GM12878 (cell line): ENCODE measurements around the gene NEK7. TPM values are rescaled to one million over a fixed set of nuclear protein-coding genes. Genes with fewer than 3 reads are reported as not detected.

Experiments
- ATAC-seq: fragments of 200-7000 bp; cut with Tn5 transposase; 3 replicates; pipeline ENCODE4 v1.9.1; 2020; ENCODE audit warnings: mild to moderate bottlenecking, moderate library complexity
- BruUV-seq: library from RNA; stranded (reverse); fragments of 400-500 nt; replicated peaks from 2 replicates; lab custom pipeline; 2021; lab: Mats Ljungman, UMichigan
- CTCF ChIA-PET: fragments of 300-600 bp; sonication (Branson Sonifier 250); formaldehyde crosslinking; extraction: SDS; loops from one replicate; lab custom pipeline; 2021; ENCODE audit warnings: inconsistent platforms; lab: Yijun Ruan, JAX
- POLR2A ChIA-PET: fragments of 350-600 bp; formaldehyde crosslinking; extraction: SDS; loops from one replicate; lab custom pipeline; 2021; ENCODE audit warnings: inconsistent platforms; lab: Charles Lee
- RAD21 ChIA-PET: fragments of 300-600 bp; sonication (Branson Sonifier 250); formaldehyde crosslinking; loops from one replicate; lab custom pipeline; 2023; ENCODE audit warnings: antibody characterized with exemption; ENCODE audit not compliant: unreplicated experiment; lab: Charles Lee
- SMC1A ChIA-PET: fragments of 300-600 bp; sonication (Branson Sonifier 250); formaldehyde crosslinking; loops from one replicate; lab custom pipeline; 2023; ENCODE audit not compliant: unreplicated experiment, uncharacterized antibody; lab: Charles Lee
- DNase-seq: peaks from one replicate; pipeline ENCODE4 v3.0.0-alpha.2; 2011; ENCODE audit warnings: low read depth, low spot score
- FAIRE-seq: peaks from 3 replicates; lab custom pipeline; 2011; peaks lifted over from hg19 to GRCh38; lab: Jason Lieb, UNC
- H2AFZ ChIP-seq: 2 replicates; pipeline ENCODE4 v1.6.0; 2011; ENCODE audit warnings: low read depth, low read length, control low read depth; ENCODE audit not compliant: control insufficient read depth
- H3K27ac ChIP-seq: 2 replicates; pipeline ENCODE4 v1.5.1; 2011; ENCODE audit warnings: control low read depth; ENCODE audit not compliant: control insufficient read depth, insufficient read depth
- H3K27me3 ChIP-seq, 2 experiments: replicated peaks in 1 of 2; 2 replicates each; pipeline versions ENCODE4 v1.6.0 to v1.6.1; 2011; ENCODE audit warnings: low read length in 1 of 2; ENCODE audit not compliant: control insufficient read depth in 2 of 2, insufficient read depth in 2 of 2
- H3K36me3 ChIP-seq, 2 experiments: 2 replicates each; pipeline ENCODE4 v1.5.1; 2011; ENCODE audit warnings: low read length in 1 of 2; ENCODE audit not compliant: control insufficient read depth in 2 of 2, insufficient read depth in 2 of 2
- H3K4me1 ChIP-seq: 2 replicates; pipeline ENCODE4 v1.6.1; 2011; ENCODE audit warnings: mild to moderate bottlenecking, low read length, moderate library complexity, mixed read lengths; ENCODE audit not compliant: control insufficient read depth, insufficient read depth
- H3K4me2 ChIP-seq: 2 replicates; pipeline ENCODE4 v1.6.0; 2011; ENCODE audit warnings: control low read depth; ENCODE audit not compliant: control insufficient read depth, insufficient read depth
- H3K4me3 ChIP-seq: fragments of 200-600 bp; sonication (generic); 2 replicates; pipeline ENCODE4 v1.5.1; 2016
- H3K79me2 ChIP-seq: 2 replicates; pipeline ENCODE4 v1.6.0; 2011; ENCODE audit warnings: low read length; ENCODE audit not compliant: control insufficient read depth, insufficient read depth
- H3K9ac ChIP-seq: 2 replicates; pipeline ENCODE4 v1.8.0; 2011; ENCODE audit warnings: low read length, control low read depth, mixed read lengths; ENCODE audit not compliant: control insufficient read depth, insufficient read depth
- H3K9me3 ChIP-seq: replicated peaks from 3 replicates; pipeline ENCODE4 v1.5.1; 2011; ENCODE audit warnings: mild to moderate bottlenecking, low read length; ENCODE audit not compliant: control insufficient read depth, insufficient read depth
- H4K20me1 ChIP-seq: 2 replicates; pipeline ENCODE4 v1.6.0; 2011; ENCODE audit not compliant: control insufficient read depth, insufficient read depth
- ATF3 ChIP-seq: IDR thresholded peaks from 2 replicates; pipeline ENCODE4 v1.6.1; 2011; ENCODE audit warnings: low read depth, mild to moderate bottlenecking, low read length, moderate library complexity, borderline replicate concordance; ENCODE audit errors: extremely low read depth
- EGR1 ChIP-seq, 2 experiments: IDR thresholded peaks; 1 replicate in 1 of 2; 2 replicates in 1 of 2; pipeline ENCODE4 v1.6.1; 2011 to 2012; ENCODE audit warnings: low read depth in 2 of 2, low read length in 2 of 2, borderline replicate concordance in 1 of 2, mild to moderate bottlenecking in 1 of 2, moderate library complexity in 1 of 2
- FOXK2 ChIP-seq: fragments of 450-650 bp; IDR thresholded peaks from 2 replicates; pipeline ENCODE4 v1.6.1; 2017; ENCODE audit warnings: mild to moderate bottlenecking, moderate library complexity
- HCFC1 ChIP-seq: fragments of 150-350 bp; IDR thresholded peaks from 2 replicates; pipeline ENCODE4 v1.6.1; 2014; ENCODE audit warnings: low read length
- IKZF1 ChIP-seq: fragments of 450-650 bp; conservative IDR thresholded peaks from 2 replicates; pipeline ENCODE4 v1.6.1; 2017; ENCODE audit warnings: antibody characterized with exemption, mild to moderate bottlenecking
- JUNB ChIP-seq: IDR thresholded peaks from 2 replicates; pipeline ENCODE4 v1.6.1; 2016; ENCODE audit warnings: antibody characterized with exemption, mild to moderate bottlenecking
- KDM1A ChIP-seq: fragments of 200-600 bp; sonication (generic); IDR thresholded peaks from 2 replicates; pipeline ENCODE4 v1.6.1; 2016; ENCODE audit warnings: borderline replicate concordance
- LARP7 ChIP-seq: fragments of 450-650 bp; IDR thresholded peaks from 2 replicates; pipeline ENCODE4 v1.6.1; 2017; ENCODE audit warnings: mild to moderate bottlenecking
- MTA2 ChIP-seq: fragments of 450-650 bp; IDR thresholded peaks from 2 replicates; pipeline ENCODE4 v1.6.1; 2016; ENCODE audit warnings: low read depth, mild to moderate bottlenecking, moderate library complexity
- NFYB ChIP-seq: IDR thresholded peaks from 2 replicates; pipeline ENCODE4 v1.6.1; 2011; ENCODE audit warnings: low read depth, mild to moderate bottlenecking, low read length, improper control_type of control experiment, moderate library complexity; ENCODE audit not compliant: insufficient read depth
- PAX8 ChIP-seq: fragments of 450-650 bp; IDR thresholded peaks from 2 replicates; pipeline ENCODE4 v1.6.1; 2017; ENCODE audit warnings: mild to moderate bottlenecking, moderate library complexity
- PML ChIP-seq: IDR thresholded peaks from 2 replicates; pipeline ENCODE4 v1.6.1; 2012; ENCODE audit warnings: low read length, inconsistent platforms
- POLR2A ChIP-seq: IDR thresholded peaks from 2 replicates; pipeline ENCODE4 v1.6.1; 2011; ENCODE audit warnings: low read depth, mild to moderate bottlenecking, low read length
- RELB ChIP-seq: fragments of 450-650 bp; IDR thresholded peaks from 2 replicates; pipeline ENCODE4 v1.6.1; 2017; ENCODE audit warnings: low read depth, mild to moderate bottlenecking, moderate library complexity
- SP1 ChIP-seq: IDR thresholded peaks from one replicate; pipeline ENCODE4 v1.6.1; 2011; ENCODE audit warnings: low read depth, low read length
- SREBF1 ChIP-seq: IDR thresholded peaks from 2 replicates; pipeline ENCODE4 v1.6.1; 2012; ENCODE audit warnings: mild to moderate bottlenecking, low read length
- SREBF2 ChIP-seq: IDR thresholded peaks from 2 replicates; pipeline ENCODE4 v1.6.1; 2012; ENCODE audit warnings: mild to moderate bottlenecking, low read length
- TCF12 ChIP-seq: IDR thresholded peaks from 2 replicates; pipeline ENCODE4 v1.6.1; 2011; ENCODE audit warnings: low read depth, mild to moderate bottlenecking, low read length
- WGBS: methylation state at CpG from one replicate; pipeline ENCODE4 v1.1.6; 2016; ENCODE audit warnings: low lambda C conversion rate; ENCODE audit not compliant: insufficient replicate concordance, insufficient coverage; ENCODE audit errors: missing lambda C conversion rate; 5-methylcytosine and 5-hydroxymethylcytosine counted together
- in situ Hi-C: fragments of 300-500 bp; cut with MboI; formaldehyde crosslinking; loops from 9 replicates; pipeline ENCODE4 v1.14.3; 2018; ENCODE audit warnings: mixed read lengths
- intact Hi-C: fragments of 100-400 bp; cut with micrococcal nuclease; formaldehyde crosslinking; loops from one replicate; pipeline ENCODE4 v1.14.2; 2022; ENCODE audit not compliant: unreplicated experiment
- polyA plus RNA-seq, 11 experiments: library from polyadenylated mRNA; depleted of rRNA in 4 of 11; unstranded in 6 of 11; stranded (reverse) in 5 of 11; fragments of >200 nt; fragmentation: Nextera tagmentation in 4 of 11; fragmentation: Illumina TruSeq in 1 of 11; extraction: Ambion mirVana in 4 of 11; extraction: Trizol in 1 of 11; gene quantifications; 1 replicate in 1 of 11; 2 replicates in 10 of 11; pipeline versions ENCODE4 v1.2.1 to v1.2.3, GENCODE V29; 2011 to 2016; ENCODE audit warnings: inconsistent platforms in 2 of 11, missing spikeins in 2 of 11, low read depth in 1 of 11
- total RNA-seq, 4 experiments: library from RNA; depleted of rRNA in 3 of 4; stranded (reverse); fragments of >200 nt in 3 of 4; fragmentation: Illumina TruSeq in 1 of 4; extraction: Trizol in 1 of 4; gene quantifications; 2 replicates each; pipeline versions ENCODE4 v1.2.1 to v1.2.3, GENCODE V29; 2013 to 2021
- TF ChIP-seq, protein P1 (sequence below): fragments of 450-650 bp; IDR thresholded peaks from 2 replicates; pipeline ENCODE4 v1.6.1; 2017; ENCODE audit warnings: mild to moderate bottlenecking, low read depth, inconsistent platforms; ENCODE audit not compliant: poor library complexity, severe bottlenecking

The NEK7 gene
- total and polyA plus RNA-seq, 10 of the 15 experiments (the other 5 are each of a cell fraction or from before 2014, with no cell fraction given) = 9.4 to 77.7 (median 24.0) TPM

DNA sequence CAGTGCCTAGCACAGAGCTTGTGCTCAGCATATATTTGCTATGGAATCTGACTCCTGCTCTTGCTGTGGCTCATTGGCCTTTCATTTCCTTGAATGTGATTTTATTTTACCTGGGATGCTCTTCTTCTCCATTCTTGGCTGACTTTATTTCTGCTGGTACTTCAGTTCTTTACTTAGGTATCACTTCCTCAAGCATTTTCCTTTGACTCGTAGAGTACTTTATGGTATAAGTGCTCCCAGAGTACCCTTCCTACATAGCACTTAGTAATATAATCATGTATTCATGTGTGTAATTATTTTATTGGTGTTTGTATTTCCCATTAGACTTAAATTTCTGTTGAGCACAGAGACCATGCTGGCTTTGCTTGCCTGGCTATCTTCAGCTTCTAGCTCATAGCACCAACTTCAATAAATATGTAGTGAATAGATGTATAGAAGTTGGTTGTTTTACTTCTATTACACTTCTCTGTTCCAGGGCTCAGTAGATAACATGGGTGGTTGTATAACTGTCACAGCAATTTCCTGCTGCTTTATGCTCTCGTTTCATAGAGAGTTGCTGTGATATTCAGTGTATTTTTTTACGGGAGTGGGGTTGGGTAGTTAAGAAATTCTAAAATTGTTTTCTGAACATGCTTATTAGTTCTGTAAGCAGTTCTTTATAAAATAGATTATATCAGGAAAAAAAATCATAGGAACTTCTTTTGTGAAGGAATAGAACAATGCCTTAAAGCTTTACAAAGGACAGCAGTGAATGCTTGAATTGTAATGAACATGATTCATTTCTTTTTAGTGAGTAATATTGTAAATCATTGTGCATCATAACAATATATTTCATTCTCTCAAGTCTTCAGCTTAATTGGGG, 112.2 kb downstream of the NEK7 start:
- BruUV-seq = no TSS peak

More for the DNA sequence above, 112.2 kb downstream of the NEK7 start:
- ChIA-PET SMC1A (no interaction called here), RAD21 (no interaction called here), POLR2A (no interaction called here), CTCF (interaction anchor here (1.8 kb wide), 1 partner anchor 197 kb away, joined by 3 read pairs; no protein-coding TSS in a partner anchor)
- Histone ChIP-seq H3K27ac (no peak overlapping the region), H3K79me2 (no peaks in the 10 kb centered on the region), H3K4me2 (no peak overlapping the region), H3K27me3 (no peaks in the 10 kb centered on the region), H4K20me1 (no peaks in the 10 kb centered on the region), H3K9ac (no peak overlapping the region), H2AFZ (no peak overlapping the region), H3K9me3 (no peaks in the 10 kb centered on the region), H3K36me3 (peaks cover 0 to 3% of the 10 kb centered on the region in 2 experiments; a peak in 2 of 4 replicates), H3K4me3 (no peak overlapping the region), H3K4me1 (no peaks in the 10 kb centered on the region)
- intact Hi-C loops (no loop called here), in situ Hi-C loops (no loop called here)
- FAIRE-seq (no peak), ATAC-seq (no peak), DNase-seq (no peak)
- TF ChIP-seq SREBF2 = no peak
- TF ChIP-seq NFYB = no peak
- TF ChIP-seq IKZF1 = no peak
- no peak for TF ChIP-seq RELB
- TF ChIP-seq KDM1A = no peak
- no peak for TF ChIP-seq SREBF1
- TF ChIP-seq ATF3 = no peak
- no peak for TF ChIP-seq LARP7
- no peak for TF ChIP-seq SP1
- TF ChIP-seq MTA2 = no peak
- no peak for TF ChIP-seq TCF12
- no peak for TF ChIP-seq PML
- TF ChIP-seq PAX8 = no peak
- TF ChIP-seq JUNB = no peak
- TF ChIP-seq EGR1 (IDR thresholded peaks at IDR 0.05; ENCODE audit: borderline replicate concordance in 1 of 2, low read depth in 2 of 2, low read length in 2 of 2) = no peak
- no peak for TF ChIP-seq HCFC1
- TF ChIP-seq, protein P1, sequence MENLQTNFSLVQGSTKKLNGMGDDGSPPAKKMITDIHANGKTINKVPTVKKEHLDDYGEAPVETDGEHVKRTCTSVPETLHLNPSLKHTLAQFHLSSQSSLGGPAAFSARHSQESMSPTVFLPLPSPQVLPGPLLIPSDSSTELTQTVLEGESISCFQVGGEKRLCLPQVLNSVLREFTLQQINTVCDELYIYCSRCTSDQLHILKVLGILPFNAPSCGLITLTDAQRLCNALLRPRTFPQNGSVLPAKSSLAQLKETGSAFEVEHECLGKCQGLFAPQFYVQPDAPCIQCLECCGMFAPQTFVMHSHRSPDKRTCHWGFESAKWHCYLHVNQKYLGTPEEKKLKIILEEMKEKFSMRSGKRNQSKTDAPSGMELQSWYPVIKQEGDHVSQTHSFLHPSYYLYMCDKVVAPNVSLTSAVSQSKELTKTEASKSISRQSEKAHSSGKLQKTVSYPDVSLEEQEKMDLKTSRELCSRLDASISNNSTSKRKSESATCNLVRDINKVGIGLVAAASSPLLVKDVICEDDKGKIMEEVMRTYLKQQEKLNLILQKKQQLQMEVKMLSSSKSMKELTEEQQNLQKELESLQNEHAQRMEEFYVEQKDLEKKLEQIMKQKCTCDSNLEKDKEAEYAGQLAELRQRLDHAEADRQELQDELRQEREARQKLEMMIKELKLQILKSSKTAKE = no peak
- TF ChIP-seq POLR2A = no peak
- no peak for TF ChIP-seq FOXK2
- WGBS = 86% methylated on average over 3 of the region's 3 CpGs
